Astrocyte of the spinal cord (primary cell): Measurements from ENCODE around the gene STIM1.

Experiments
- DNase-seq: peaks from one replicate; pipeline ENCODE4 v3.0.0; 2011; ENCODE audit warnings: low read depth, low spot score
- H3K4me3 ChIP-seq: 2 replicates; pipeline ENCODE4 v1.5.1; 2011; ENCODE audit warnings: low read depth, mild to moderate bottlenecking, low read length, moderate library complexity
- CTCF ChIP-seq: IDR thresholded peaks from 2 replicates; pipeline ENCODE4 v1.5.1; 2012; ENCODE audit warnings: low read depth, mild to moderate bottlenecking, low read length, inconsistent platforms
- in situ Hi-C: cut with HindIII; loops from 2 replicates; pipeline ENCODE4 v1.10.0; 2017; ENCODE audit warnings: low sequenced_read_pairs

Gene STIM1

GRCh38 chr11:3815845-3816244 is 39.6 kb upstream of the STIM1 start:
- DNase-seq: no peak
- in situ Hi-C loops: no loop called here
- no peak for TF ChIP-seq CTCF
- no peak overlapping the region for H3K4me3 ChIP-seq

GRCh38 chr11:3816673-3817072 is 38.8 kb upstream of the STIM1 start:
- no peak for TF ChIP-seq CTCF
- H3K4me3 ChIP-seq: no peak overlapping the region
- in situ Hi-C loops: no loop called here
- no peak for DNase-seq

GRCh38 chr11:3817181-3817800 is 38.2 kb upstream of the STIM1 start:
- H3K4me3 ChIP-seq: no peak overlapping the region
- TF ChIP-seq CTCF: no peak
- in situ Hi-C loops: no loop called here
- DNase-seq: no peak

GRCh38 chr11:3820971-3821370 is 34.5 kb upstream of the STIM1 start:
- no peak for DNase-seq
- in situ Hi-C loops: no loop called here

GRCh38 chr11:3822312-3822711 is 33.2 kb upstream of the STIM1 start:
- no peak for TF ChIP-seq CTCF
- DNase-seq: no peak
- in situ Hi-C loops: no loop called here
- H3K4me3 ChIP-seq: no peak overlapping the region

More at GRCh38 chr11:3820971-3821370, 34.5 kb upstream of the STIM1 start:
- TF ChIP-seq CTCF: no peak
- no peak overlapping the region for H3K4me3 ChIP-seq

- no peak for TF ChIP-seq CTCF
- peak; percentile 76 for DNase-seq
- in situ Hi-C loops: no loop called here
- no peak overlapping the region for H3K4me3 ChIP-seq
These were observed 32.2 kb upstream of the STIM1 start for GRCh38 chr11:3823303-3823702.
